ENCODE measurements around the gene ORAI1.
"Not testable (repeated sequence)": the region's sequence is repeated elsewhere in the genome, so short reads cannot be mapped to it uniquely, and the experiment has no call there.

Gene ORAI1

DNA sequence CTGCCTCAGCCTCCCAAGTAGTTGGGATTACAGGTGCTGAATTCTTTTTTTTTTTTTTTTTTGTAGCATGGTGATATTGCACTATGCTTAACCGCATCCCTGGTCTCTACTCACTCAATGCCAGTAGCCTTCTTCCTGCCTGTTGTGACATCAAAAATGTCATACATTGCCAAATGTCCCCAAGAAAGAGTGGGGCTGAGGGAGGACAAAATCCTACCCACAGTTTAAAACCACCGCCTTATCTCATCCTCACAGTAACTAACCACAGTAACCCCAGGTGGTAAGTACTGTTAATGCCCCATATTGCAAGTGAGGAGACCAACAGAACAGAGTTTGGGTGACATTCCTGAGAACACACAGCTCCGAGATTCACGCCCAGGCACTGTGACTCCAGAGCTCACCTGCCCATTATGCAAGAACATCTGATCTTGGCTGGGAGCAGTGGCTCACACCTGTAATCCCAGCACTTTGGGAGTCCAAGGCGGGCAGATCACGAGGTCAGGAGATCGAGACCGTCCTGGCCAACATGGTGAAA lies 23.6 kb downstream of the ORAI1 start:
- no peak for DNase-seq

DNA sequence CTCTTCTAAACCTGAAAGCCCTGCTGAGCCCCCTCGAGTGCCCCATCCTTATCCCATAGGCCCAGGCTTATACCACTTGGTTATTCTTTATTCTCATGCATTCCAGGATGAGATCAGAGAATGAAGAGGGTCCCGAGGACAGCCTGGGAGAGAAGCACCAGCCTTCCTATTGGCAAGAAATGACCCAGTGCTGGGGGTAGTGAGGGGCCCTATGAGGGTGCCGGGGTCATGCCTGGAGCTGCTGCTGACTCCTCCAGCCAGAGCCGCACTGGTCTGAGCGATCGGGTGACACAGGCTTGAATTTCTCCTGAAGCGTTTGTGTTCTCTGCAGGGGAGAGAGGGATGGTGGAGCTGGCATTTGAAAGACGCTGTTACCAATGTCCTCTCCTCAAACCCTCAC lies 25.0 kb downstream of the ORAI1 start:
- DNase-seq: no peak

DNA sequence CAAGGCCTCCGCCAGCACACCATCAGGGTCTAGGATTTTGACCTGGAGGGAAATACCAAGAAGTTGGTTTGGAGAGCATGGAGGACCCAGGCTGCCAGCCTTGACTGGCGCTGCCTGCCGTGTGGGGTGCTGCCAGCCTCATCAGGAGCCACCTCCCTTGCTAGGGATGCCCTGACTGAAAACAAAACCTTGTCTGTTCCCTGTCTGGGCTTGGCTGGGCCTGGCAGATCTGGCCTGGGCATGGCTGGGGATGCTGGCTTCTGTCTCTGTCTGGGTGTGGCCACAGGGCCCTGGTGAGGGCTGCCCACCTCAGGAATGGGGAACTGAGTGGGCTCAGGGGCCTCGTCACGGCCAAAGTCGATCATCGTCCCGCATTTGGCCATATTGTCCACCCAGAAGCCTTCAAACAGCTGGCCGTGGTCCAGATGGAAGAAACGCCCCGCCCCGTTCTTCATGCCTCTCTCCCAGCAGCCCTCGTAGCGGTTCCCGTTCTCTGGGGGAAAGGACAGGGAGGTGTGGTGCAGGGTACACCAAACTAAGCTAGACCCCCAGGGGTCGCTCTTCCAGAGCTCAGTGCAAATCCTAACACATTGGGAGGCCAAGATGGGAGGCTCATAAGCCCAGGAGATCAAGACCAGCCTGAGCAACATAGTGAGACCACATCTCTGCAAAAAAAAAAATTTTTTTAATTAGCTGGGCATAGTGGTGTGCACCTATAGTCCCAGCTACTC lies 26.6 kb downstream of the ORAI1 start:
- DNase-seq: no peak

DNA sequence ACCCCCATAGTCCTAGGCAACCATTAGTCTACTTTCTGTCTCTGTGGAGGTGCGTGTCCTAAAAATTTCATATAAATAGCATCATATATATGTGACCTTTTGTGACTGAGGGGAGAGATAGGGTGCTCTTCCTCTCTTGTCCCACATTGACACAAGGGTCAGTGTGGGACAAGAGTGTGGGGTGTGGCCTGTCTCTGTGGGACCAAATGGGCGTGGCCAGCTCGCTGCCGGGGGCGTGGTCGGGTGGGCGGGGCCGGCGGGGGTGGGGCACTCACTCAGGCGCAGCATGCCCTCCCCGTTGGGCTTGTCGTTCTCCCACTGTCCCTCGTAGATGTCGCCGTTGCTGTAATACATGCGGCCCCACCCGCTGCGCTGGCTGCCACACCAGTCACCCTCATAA lies 27.7 kb downstream of the ORAI1 start:
- DNase-seq: no peak

DNA sequence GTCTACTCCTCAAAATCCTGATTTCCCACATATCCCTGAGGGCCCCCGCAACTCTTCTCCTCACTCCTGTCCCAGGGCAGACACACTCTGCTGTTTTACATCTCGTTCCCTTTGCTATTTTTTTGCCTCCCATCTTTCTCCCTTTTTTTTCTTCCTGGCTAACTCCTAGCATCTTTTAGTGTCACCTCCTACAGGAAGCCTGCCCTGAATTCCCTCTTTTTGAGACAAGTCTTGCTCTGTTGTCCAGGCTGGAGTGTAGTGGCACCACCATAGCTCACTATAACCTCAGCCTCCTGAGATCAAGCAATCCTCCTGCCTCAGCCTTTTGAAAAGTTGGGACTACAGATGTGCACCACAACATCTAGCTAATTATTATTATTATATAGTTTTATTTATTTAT lies 29.8 kb downstream of the ORAI1 start:
- no peak for DNase-seq

DNA sequence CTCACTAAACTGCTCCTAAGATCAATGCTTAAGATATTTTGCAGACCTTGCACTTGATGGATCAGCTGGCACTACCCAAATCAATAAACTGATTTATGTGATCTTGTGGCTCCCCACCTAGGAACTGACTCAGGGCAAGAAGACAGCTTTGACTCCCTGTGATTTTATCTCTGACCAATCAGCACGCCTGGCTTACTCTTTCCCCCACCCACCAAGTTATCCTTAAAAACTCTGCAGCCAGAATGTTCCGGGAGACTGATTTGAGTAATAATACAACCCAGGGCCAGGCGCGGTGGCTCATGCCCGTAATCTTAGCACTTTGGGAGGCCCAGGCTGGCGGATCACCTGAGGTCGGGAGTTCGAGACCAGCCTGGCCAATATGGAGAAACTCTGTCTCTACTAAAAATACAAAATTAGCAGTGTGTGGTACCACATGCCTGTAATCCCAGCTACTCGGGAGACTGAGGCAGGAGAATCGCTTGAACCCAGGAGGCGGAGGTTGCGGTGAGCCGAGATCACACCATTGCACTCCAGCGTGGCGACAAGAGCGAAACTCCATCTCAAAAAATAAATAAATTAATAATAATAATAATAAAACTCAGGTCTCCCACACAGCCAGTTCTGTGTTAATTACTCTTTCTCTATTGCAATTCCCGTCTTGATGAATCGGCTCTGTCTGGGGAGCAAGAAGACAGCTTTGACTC lies 31.1 kb downstream of the ORAI1 start:
- no peak for DNase-seq

DNA sequence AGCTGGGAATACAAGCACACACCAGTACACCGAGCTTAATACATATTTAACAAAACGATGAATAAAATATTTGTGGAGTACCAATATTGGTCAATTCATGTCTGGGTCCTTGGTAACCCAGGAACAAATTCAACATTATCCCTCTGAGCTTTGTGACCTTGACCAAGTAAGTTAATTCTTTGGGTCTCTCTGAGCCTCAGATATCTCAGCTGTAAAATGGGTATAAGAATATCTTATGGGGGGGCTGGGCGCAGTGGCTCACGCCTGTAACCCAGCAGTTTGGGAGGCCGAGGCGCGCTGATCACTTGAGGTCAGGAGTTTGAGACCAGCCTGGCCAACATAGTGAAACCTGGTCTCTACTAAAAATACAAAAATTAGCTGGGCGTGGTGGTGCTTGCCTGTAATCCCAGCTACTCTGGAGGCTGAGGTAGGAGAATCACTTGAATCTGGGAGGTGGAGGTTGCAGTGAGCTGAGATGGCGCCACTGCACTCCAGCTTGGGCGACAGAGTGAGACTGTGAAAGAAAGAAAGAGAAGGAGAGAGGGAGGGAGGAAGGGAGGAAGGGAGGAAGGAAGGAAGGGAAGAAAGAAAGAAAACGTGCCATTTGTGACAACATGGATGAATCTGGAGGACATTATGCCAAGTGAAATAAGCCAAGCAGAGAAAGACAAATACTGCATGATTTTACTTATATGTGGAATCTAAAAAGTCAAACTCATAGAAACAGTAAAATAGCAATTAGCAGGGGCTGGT lies 35.2 kb downstream of the ORAI1 start:
- DNase-seq: not testable (repeated sequence)

DNA sequence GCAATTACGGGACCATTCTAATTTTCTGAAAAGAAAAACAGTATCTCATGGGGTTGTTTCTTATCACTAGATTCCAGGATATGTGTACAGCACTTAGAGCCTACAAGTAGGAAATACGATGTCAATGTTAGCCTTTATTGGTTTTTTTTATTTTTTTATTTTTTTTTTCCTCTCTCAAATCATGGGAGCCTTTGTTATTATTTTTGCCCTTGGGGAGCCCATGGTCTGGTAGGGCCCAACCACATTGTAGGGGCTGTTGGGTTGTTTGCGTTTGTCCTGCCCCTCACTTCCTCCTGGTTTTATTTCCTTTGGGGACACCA lies 37.2 kb downstream of the ORAI1 start:
- no peak for DNase-seq

DNA sequence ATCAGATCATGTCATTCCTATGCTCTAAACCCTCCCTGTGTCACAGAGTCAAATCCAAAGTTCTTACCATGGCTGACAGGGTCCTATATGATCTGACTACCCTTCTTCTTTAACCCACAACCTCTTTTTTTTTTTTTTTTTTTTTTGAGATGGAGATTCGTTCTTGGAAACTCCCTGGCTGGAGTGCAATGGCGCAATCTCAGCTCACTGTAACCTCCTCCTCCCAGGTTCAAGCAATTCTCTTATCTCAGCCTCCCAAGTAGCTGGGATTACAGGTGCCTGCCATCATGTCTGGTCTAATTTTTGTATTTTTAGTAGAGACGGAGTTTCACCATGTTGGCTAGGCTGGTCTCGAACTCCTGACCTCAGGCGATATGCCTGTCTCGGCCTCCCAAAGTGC lies 40.5 kb downstream of the ORAI1 start:
- not testable (repeated sequence) for DNase-seq

DNA sequence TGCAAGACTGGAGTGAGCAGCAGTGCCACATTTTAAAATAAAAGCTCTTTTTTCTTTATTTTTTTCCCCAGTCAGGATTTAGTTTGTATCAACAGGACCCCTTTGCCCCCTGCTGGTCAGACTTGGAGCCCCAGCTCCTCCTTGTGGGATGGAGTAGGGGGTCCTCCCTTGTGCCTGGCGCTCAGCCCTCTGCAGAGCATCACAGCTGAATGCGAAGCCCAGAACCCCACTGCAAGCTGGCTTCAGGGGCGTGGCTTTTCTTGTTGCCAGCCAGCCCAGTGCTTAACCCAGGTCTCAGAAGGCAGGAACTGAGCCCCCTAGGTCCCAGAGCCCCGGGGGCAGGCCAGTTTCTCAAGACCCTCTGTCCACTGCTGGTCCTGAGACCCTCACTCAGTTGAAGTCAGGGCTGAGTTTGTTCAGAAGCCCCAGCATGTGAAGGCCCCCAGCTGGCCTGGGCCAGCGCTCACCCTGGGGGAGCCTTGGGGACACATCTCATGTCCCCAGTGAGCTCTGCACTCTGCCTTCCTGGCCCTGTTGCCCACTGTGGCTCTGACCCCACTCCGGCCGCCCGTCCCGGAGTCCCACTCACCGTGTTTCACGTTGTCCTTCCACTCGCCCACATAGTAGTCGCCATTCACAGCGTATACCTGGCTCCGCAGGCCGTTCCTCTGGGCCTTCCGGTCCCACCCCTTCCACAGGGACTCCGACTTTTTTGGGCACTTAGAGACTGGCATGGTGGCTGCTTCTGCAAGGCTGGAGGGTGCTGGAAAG lies 42.6 kb downstream of the ORAI1 start:
- peak; percentile 72 for DNase-seq

DNA sequence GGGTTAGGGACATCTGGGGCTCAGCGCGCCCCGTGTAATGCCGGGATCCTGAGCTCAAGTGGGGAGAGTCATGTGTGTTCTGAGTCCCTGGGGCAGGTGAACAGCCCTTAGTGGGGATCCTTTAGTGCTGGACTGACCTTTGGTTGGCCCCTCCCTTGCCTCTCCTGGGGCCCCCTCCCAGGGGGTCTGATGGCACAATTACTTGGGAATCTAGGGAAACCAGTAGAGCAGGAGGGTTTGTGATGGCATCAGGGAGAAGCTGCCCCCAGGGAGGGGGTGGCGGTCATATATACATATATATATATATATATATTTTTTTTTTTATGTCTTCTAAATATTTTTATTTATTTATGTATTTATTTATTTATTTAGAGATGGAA lies 43.2 kb downstream of the ORAI1 start, which contains the start of gene MORN3:
MORN3 (minus strand) TSS at position 134 of the 380 bp plus-strand sequence. CDS start 171 bp downstream, outside the sequence.
- no peak for DNase-seq

DNA sequence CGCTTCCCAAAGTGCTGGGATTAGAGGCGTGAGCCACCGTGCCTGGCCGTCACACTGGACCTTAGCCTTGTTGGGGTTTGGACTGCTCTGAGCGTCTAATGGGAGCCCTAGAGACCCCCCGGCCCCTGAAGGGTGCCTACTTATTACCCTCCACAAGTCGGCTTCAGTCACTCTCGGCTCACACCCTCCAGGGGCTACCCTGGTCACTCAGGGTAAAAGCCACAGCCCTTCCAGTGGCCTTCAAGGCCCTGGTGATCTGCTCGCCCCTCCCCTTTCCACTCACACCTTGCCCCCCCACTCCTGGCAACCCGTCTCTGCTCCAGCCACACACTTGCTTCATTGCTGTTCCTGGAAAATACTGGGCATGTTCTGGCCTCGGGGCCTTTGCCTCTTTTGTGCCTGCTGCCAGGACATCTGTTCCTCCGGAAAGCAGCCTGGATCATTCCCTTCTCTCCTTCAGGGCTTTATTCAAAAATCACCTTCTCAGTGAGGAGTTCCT lies 46.7 kb downstream of the ORAI1 start:
- peak; percentile 70 for DNase-seq

DNA sequence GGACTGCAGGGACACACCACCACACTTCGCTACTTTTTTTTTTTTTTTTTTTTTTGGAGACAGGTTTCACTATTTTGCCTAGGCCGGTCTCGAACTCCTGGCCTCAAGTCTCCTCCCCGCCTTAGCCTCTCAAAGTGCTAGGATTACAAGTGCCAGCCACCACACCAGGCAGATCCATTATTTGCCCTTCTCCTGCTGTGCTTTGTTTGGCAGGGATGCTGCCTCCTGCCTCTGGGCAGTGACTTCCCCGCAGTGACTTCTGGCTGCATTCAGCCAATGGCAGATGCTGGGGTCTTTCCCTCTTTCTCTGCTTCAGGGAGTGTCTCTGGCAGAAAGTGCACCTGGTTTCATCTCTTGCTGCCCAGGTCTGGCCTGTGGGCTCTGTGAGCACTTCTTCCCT lies 49.9 kb downstream of the ORAI1 start:
- no peak for DNase-seq

DNA sequence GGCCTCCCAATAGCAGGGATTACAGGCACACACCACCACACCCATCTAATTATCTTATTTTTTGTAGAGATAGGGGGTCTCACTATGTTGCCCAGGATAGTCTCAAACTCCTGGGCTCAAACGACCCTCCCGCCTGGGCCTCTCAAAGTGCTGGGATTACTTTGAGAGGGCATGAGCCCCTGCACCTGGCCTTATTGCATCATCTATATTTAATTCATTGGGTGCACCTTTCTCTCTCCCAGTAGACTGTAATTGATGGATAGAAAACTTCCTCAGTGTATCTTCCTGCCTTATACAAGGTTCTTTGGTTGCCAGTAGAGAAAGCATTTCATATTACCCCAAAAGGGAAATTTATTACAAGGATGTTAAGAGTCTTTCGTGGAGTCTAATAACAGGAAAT lies 52.0 kb downstream of the ORAI1 start:
- DNase-seq: no peak

DNA sequence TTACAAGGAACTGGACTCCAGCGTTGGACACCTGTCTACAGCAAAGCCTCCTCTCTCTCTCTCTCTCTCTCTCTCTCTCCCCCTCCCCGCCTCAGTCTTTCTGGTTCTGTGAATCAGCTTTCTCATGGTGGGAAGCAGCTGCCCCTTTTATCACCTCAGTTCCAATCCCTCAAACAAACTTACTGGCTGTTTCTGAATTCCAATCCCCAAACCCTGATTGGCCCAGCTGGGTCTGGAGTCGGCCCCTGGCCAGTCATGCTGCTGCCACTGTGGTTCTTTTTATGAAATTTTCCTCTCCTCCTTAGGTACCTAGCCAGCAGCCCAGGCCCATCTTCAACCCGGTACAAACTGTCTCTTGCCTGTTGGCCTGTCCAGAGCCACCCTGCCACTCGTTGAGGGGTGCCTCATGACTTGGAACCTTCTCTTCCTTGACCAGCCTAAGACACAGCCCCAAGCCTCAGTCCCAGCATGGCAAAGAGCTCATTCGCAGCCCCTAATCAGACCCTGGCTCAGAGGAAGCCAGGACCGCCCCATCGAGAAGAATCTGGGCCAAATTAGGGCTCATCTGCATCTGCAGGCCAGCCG lies 52.5 kb downstream of the ORAI1 start:
- no peak for DNase-seq

DNA sequence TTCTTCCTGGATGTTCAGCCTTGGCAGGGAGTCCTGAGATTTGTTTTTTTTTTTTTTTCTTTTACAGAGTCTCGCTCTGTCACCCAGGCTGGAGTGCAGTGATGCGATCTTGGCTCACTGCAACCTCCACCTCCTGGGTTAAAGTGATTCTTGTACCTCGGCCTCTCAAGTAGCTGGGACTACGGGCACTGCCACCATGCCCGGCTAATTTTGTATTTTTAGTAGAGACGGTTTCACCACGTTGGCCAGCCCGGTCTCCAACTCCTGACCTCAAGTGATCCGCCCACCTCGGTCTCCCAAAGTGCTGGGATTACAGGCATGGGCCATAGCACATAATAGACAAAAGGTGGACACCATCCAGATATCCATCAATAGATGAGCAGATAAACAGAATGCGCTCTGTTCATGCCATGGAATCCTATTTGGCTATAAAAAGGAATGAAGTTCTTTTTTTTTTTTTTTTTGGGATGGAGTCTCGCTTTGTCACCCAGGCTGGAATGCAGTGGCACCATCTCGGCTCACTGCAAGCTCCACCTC lies 53.4 kb downstream of the ORAI1 start:
- not testable (repeated sequence) for DNase-seq

DNA sequence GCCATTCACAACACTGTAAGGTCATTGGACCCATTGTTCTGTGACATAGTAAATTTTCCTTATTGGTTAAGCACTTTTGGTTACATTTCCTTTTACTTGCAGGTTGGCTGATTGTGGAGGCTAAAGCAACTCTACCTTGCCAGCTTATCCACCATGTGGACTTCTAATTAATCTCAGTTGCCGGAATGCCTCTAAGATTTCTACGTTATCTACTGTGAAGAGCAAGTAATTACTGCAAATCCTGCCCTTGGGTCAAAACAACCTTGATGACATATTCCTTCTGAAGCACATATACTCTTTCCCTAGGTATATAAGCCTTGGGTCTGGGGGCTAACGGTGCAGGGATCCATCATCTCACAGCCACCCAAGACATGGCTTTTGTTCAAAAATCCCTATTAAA lies 62.6 kb downstream of the ORAI1 start:
- DNase-seq: no peak

DNA sequence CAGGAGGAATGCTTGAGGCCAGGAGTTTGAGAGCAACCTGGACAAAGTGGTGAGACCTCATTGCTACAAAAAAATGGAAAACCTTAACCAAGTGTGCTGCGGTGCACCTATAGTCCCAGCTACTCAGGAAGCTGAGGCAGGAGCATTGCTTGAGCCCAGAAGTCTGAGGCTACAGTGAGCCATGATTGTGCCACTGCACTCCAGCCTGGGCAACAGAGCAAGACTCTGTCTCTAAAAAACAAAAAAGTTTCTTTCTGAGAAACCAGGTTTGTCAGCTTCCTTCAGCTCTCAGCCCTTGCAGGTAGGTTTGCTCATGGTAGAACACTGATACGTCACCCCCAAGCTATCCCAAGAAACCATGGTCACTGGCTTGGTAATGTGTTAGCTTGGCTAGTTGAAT lies 63.1 kb downstream of the ORAI1 start:
- DNase-seq: no peak
